Bronchial epithelial cell (primary cell): ENCODE data around the gene PHACTR4. TPM values are rescaled to one million over a fixed set of nuclear protein-coding genes. Genes with fewer than 3 reads are reported as not detected.
"Not testable (repeated sequence)": the region's sequence is repeated elsewhere in the genome, so short reads cannot be mapped to it uniquely, and the experiment has no call there.

ENCODE experiments used
- DNase-seq: peaks from one replicate; pipeline ENCODE4 v3.0.0-alpha.2; 2010; ENCODE audit warnings: low read depth
- FAIRE-seq: peaks from 2 replicates; lab custom pipeline; 2011; peaks lifted over from hg19 to GRCh38; lab: Jason Lieb, UNC
- H3K27me3 ChIP-seq: 2 replicates; pipeline ENCODE4 v1.5.1; 2011; ENCODE audit warnings: low read length; ENCODE audit not compliant: control insufficient read depth, insufficient read depth
- H3K36me3 ChIP-seq: 2 replicates; pipeline ENCODE4 v1.5.1; 2011; ENCODE audit warnings: low read length; ENCODE audit not compliant: control insufficient read depth, insufficient read depth
- H3K4me3 ChIP-seq: 2 replicates; pipeline ENCODE4 v1.5.1; 2011; ENCODE audit warnings: mild to moderate bottlenecking, low read depth, low read length, control low read depth
- total RNA-seq: library from RNA; depleted of rRNA; stranded (reverse); fragments of >200 nt; gene quantifications from 2 replicates; pipeline ENCODE4 v1.2.1, GENCODE V29; 2014
- TF ChIP-seq, protein P1 (sequence below): IDR thresholded peaks from 2 replicates; pipeline ENCODE4 v1.5.1; 2011; ENCODE audit warnings: mild to moderate bottlenecking, moderate library complexity, low read length, control low read depth, inconsistent platforms; ENCODE audit not compliant: insufficient read depth, severe bottlenecking

PHACTR4 gene
- total RNA-seq, 1 donor from 2014 or later, result 3.2 TPM

- no peaks in the 10 kb centered on the region for H3K27me3 ChIP-seq
- no peak for FAIRE-seq
- H3K36me3 ChIP-seq, result no peaks in the 10 kb centered on the region
- TF ChIP-seq, protein P1, sequence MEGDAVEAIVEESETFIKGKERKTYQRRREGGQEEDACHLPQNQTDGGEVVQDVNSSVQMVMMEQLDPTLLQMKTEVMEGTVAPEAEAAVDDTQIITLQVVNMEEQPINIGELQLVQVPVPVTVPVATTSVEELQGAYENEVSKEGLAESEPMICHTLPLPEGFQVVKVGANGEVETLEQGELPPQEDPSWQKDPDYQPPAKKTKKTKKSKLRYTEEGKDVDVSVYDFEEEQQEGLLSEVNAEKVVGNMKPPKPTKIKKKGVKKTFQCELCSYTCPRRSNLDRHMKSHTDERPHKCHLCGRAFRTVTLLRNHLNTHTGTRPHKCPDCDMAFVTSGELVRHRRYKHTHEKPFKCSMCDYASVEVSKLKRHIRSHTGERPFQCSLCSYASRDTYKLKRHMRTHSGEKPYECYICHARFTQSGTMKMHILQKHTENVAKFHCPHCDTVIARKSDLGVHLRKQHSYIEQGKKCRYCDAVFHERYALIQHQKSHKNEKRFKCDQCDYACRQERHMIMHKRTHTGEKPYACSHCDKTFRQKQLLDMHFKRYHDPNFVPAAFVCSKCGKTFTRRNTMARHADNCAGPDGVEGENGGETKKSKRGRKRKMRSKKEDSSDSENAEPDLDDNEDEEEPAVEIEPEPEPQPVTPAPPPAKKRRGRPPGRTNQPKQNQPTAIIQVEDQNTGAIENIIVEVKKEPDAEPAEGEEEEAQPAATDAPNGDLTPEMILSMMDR, result no peak
- H3K4me3 ChIP-seq, result no peak overlapping the region
- DNase-seq, result no peak
Observed at GRCh38 chr1:28441674-28442073, 72.1 kb downstream of the PHACTR4 start.

DNA sequence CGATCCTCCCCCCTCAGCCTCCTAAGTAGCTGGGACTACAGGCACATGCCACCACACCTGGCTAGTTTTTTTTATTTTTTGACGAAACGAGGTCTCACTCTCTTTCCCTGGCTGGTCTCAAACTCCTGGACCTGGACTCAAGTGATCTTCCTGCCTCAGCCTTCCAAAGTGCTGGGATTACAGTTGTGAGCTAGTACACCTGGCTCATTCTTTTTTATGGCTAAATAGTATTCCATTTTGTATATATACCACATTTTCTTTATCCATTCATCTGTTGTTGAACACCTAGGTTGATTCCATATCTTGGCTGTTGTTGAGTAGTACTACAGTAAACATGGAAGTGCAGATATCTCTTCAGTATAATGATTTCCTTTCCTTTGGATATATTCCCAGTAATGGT, 74.0 kb downstream of the PHACTR4 start:
- H3K36me3 ChIP-seq, result no peaks in the 10 kb centered on the region
- DNase-seq (no peak), FAIRE-seq (no peak)
- H3K4me3 ChIP-seq, result no peak overlapping the region
- TF ChIP-seq, protein P1, result no peak
- H3K27me3 ChIP-seq, result no peaks in the 10 kb centered on the region

GRCh38 chr1:28447679-28448078, 78.1 kb downstream of the PHACTR4 start:
- Histone ChIP-seq H3K27me3 (no peaks in the 10 kb centered on the region), H3K36me3 (no peaks in the 10 kb centered on the region), H3K4me3 (no peak overlapping the region)
- DNase-seq, result no peak
- no peak for FAIRE-seq
- TF ChIP-seq, protein P1, result no peak

GRCh38 chr1:28448094-28448611, 78.6 kb downstream of the PHACTR4 start:
- not testable (repeated sequence) for H3K4me3 ChIP-seq, FAIRE-seq, H3K36me3 ChIP-seq, DNase-seq, H3K27me3 ChIP-seq

DNA sequence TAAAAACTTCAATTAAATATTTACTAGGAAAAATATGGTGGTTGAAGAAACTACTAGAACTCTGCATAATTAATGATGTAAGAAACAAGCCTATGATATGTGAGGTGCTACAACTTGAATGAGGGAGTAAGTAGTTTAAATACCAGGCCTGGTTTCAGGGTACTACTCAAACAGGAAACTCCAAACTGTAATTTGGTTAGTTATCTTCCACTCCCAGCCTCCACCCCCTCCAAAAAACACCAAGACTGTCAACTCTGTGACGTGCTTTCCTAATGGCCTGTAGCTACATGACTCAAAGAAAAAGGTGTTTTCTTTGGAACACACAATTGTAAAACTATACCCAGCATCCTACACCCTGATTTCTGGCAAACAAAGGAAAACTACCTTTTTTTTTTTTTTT, 80.4 kb downstream of the PHACTR4 start:
- Histone ChIP-seq H3K4me3 (no peak overlapping the region), H3K36me3 (no peaks in the 10 kb centered on the region), H3K27me3 (no peaks in the 10 kb centered on the region)
- TF ChIP-seq, protein P1, result no peak
- FAIRE-seq, result no peak
- DNase-seq, result peak; percentile 88

DNA sequence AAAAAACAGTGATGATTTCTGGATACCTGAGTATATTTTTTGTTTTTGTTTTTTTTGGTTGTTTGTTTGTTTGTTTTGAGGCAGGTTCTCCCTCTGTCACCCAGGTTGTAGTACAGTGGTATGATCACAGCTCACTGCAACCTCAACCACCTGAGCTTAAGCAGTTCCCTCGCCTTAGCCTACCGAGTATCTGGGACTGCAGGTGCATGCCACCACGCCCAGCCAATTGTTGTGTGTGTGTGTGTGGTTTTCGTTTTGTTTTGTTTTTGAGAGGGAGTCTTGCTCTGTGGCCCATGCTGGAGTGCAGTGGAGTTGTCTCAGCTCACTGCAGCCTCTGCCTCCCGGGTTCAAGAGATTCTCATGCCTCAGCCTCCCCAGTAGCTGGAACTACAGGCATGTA, 81.0 kb downstream of the PHACTR4 start:
- FAIRE-seq, result no peak
- H3K4me3 ChIP-seq, result no peak overlapping the region
- H3K27me3 ChIP-seq, result no peaks in the 10 kb centered on the region
- DNase-seq, result no peak
- TF ChIP-seq, protein P1, result no peak
- H3K36me3 ChIP-seq, result no peaks in the 10 kb centered on the region
